Fibroblast of mammary gland (primary cell): ENCODE data around the gene NEURL1.

Source experiments
- DNase-seq: peaks from one replicate; pipeline ENCODE4 v3.0.0-alpha.2; 2010; ENCODE audit warnings: low read depth
- H3K4me3 ChIP-seq: 2 replicates; pipeline ENCODE4 v1.5.1; 2011; ENCODE audit warnings: low read depth, mild to moderate bottlenecking, low read length, moderate library complexity; ENCODE audit not compliant: control insufficient read depth
- TF ChIP-seq, protein P1 (sequence below): conservative IDR thresholded peaks from 2 replicates; pipeline ENCODE4 v1.5.1; 2011; ENCODE audit warnings: low read depth, low read length, inconsistent platforms; ENCODE audit not compliant: control insufficient read depth, insufficient read depth

The NEURL1 gene

GRCh38 chr10:103463499-103463898 is 30.0 kb upstream of the NEURL1 start:
- TF ChIP-seq, protein P1, sequence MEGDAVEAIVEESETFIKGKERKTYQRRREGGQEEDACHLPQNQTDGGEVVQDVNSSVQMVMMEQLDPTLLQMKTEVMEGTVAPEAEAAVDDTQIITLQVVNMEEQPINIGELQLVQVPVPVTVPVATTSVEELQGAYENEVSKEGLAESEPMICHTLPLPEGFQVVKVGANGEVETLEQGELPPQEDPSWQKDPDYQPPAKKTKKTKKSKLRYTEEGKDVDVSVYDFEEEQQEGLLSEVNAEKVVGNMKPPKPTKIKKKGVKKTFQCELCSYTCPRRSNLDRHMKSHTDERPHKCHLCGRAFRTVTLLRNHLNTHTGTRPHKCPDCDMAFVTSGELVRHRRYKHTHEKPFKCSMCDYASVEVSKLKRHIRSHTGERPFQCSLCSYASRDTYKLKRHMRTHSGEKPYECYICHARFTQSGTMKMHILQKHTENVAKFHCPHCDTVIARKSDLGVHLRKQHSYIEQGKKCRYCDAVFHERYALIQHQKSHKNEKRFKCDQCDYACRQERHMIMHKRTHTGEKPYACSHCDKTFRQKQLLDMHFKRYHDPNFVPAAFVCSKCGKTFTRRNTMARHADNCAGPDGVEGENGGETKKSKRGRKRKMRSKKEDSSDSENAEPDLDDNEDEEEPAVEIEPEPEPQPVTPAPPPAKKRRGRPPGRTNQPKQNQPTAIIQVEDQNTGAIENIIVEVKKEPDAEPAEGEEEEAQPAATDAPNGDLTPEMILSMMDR = no peak
- H3K4me3 ChIP-seq = no peak overlapping the region
- peak; percentile 56 for DNase-seq

DNA sequence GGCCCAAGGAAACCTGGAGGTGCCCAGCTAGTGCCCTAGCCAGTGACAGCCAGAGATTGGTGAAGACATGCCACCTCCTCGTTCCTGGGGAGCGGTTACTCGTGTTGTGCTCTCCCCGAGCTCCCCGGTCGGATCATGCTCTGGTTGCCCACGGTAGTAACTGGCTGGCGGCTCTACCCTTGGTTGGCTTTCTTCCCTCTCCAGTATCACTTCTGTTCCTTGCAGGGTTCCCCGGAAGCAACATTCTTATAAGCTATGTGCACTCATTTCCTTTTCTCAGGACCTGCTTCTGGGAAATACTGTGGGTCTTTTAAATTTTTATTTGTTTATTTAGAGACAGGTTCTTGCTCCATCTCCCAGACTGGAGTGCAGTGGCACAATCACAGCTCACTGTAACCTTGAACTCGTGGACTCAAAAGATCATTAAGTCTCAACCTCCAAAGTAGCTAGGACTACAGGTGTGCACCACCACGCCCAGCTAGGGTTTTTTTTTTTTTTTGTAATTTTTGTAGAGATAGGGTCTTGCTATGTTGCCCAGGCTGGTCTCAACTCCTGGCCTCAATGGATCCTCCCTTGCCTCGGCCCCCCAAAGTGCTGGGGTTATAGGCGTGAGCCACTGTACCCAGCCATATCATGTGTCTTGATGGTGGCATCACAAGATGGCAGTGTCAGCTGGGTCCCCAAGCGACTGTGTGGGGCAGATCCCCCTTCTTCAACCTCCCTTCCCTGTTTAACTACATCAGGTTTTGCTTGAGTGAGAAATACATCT is 27.9 kb upstream of the NEURL1 start:
- no peak overlapping the region for H3K4me3 ChIP-seq
- TF ChIP-seq, protein P1 = no peak
- DNase-seq = no peak

DNA sequence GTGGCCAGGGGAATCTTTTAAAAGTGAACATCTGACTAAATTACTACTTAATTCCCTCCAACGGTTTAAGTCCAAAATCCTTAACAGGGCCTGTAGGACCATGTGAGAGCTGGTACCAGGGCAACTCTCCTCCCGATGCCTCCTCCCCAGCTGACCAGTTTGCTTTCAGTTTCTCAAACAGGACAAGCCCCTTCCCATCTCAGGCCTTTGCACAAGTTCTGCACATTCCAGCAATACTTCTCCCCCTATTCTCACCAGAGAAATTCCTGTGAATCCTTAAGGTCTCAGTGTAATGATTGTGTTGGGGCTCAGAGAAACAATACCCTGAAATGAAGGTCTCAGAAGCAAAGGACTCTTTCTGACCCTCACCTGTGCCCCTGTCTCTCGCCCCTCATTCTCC is 26.8 kb upstream of the NEURL1 start:
- TF ChIP-seq, protein P1 = no peak
- no peak for DNase-seq

GRCh38 chr10:103467406-103467805 is 26.1 kb upstream of the NEURL1 start:
- TF ChIP-seq, protein P1 = no peak
- H3K4me3 ChIP-seq = no peak overlapping the region
- DNase-seq = no peak

More for the DNA sequence above, 26.8 kb upstream of the NEURL1 start:
- no peak overlapping the region for H3K4me3 ChIP-seq

- no peak for DNase-seq
Measured at GRCh38 chr10:103469201-103469600, 24.3 kb upstream of the NEURL1 start.

GRCh38 chr10:103470761-103471653 is 22.5 kb upstream of the NEURL1 start:
- TF ChIP-seq, protein P1 = no peak
- no peak overlapping the region for H3K4me3 ChIP-seq
- peak; percentile 78 for DNase-seq

More at GRCh38 chr10:103469201-103469600, 24.3 kb upstream of the NEURL1 start:
- H3K4me3 ChIP-seq = no peak overlapping the region
- TF ChIP-seq, protein P1 = no peak
